HG03103 (cell line): ENCODE data around the gene VAV3.
"Not testable (repeated sequence)": the region's sequence is repeated elsewhere in the genome, so short reads cannot be mapped to it uniquely, and the experiment has no call there.

Experiments
- ATAC-seq: cut with Tn5 transposase; IDR thresholded peaks from one replicate; pipeline ENCODE4 v1.9.1; 2021; ENCODE audit warnings: low read depth; ENCODE audit not compliant: unreplicated experiment

VAV3 gene

GRCh38 chr1:107895403-107896191 lies 69.4 kb downstream of the VAV3 start:
- no peak for ATAC-seq

GRCh38 chr1:107894605-107895004 lies 70.4 kb downstream of the VAV3 start:
- no peak for ATAC-seq

- ATAC-seq: not testable (repeated sequence)
These were observed 71.6 kb downstream of the VAV3 start for GRCh38 chr1:107893350-107893749.

GRCh38 chr1:107889524-107889923 lies 75.5 kb downstream of the VAV3 start:
- ATAC-seq: no peak

- ATAC-seq: no peak
These were observed 81.4 kb downstream of the VAV3 start for GRCh38 chr1:107883562-107883961.

- no peak for ATAC-seq
These were observed 85.1 kb downstream of the VAV3 start for GRCh38 chr1:107879927-107880326.

GRCh38 chr1:107879346-107879745 lies 85.6 kb downstream of the VAV3 start:
- ATAC-seq: no peak

- ATAC-seq: no peak
These were observed 87.2 kb downstream of the VAV3 start for GRCh38 chr1:107877745-107878144.

GRCh38 chr1:107877092-107877491 lies 87.9 kb downstream of the VAV3 start:
- ATAC-seq: no peak

GRCh38 chr1:107875689-107876088 lies 89.3 kb downstream of the VAV3 start:
- ATAC-seq: no peak

GRCh38 chr1:107874221-107874620 lies 90.8 kb downstream of the VAV3 start:
- no peak for ATAC-seq

- no peak for ATAC-seq
These were observed 93.1 kb downstream of the VAV3 start for GRCh38 chr1:107871687-107872395.

- ATAC-seq: no peak
These were observed 93.7 kb downstream of the VAV3 start for GRCh38 chr1:107871259-107871658.

- no peak for ATAC-seq
These were observed 94.3 kb downstream of the VAV3 start for GRCh38 chr1:107870696-107871095.

- no peak for ATAC-seq
These were observed 97.1 kb downstream of the VAV3 start for GRCh38 chr1:107867897-107868296.

- no peak for ATAC-seq
These were observed 97.6 kb downstream of the VAV3 start for GRCh38 chr1:107867422-107867821.

- no peak for ATAC-seq
These were observed 98.1 kb downstream of the VAV3 start for GRCh38 chr1:107866870-107867269.

- no peak for ATAC-seq
These were observed 99.4 kb downstream of the VAV3 start for GRCh38 chr1:107865627-107866026.

- no peak for ATAC-seq
These were observed 101.6 kb downstream of the VAV3 start for GRCh38 chr1:107863342-107863741.

- no peak for ATAC-seq
These were observed 102.9 kb downstream of the VAV3 start for GRCh38 chr1:107862064-107862463.

- ATAC-seq: no peak
These were observed 106.7 kb downstream of the VAV3 start for GRCh38 chr1:107858323-107858722.

- no peak for ATAC-seq
These were observed 113.6 kb downstream of the VAV3 start for GRCh38 chr1:107851418-107851817.
